Mononuclear cell (primary cell): ENCODE results near the gene HLA-DPA1. TPM values are rescaled to one million over a fixed set of nuclear protein-coding genes. Genes with fewer than 3 reads are reported as not detected.
A peak's percentile ranks its signal among the peaks of the same experiment; 100 is the strongest.
"Not testable (repeated sequence)": the region's sequence is repeated elsewhere in the genome, so short reads cannot be mapped to it uniquely, and the experiment has no call there.

Experiments used
- H3K27me3 ChIP-seq: 2 replicates; pipeline ENCODE4 v1.6.0; 2011; ENCODE audit warnings: low read length, control low read depth; ENCODE audit not compliant: insufficient read depth
- H3K4me1 ChIP-seq: 2 replicates; pipeline ENCODE4 v1.5.1; 2011; ENCODE audit warnings: mild to moderate bottlenecking, low read length, control low read depth; ENCODE audit not compliant: insufficient read depth
- H3K4me3 ChIP-seq: 2 replicates; pipeline ENCODE4 v1.5.1; 2011; ENCODE audit warnings: mild to moderate bottlenecking, low read length, moderate library complexity
- H3K9me3 ChIP-seq: 2 replicates; pipeline ENCODE4 v1.5.1; 2011; ENCODE audit warnings: low read depth, mild to moderate bottlenecking, control low read depth, low read length
- total RNA-seq: library from RNA; depleted of rRNA; stranded (reverse); fragments of >200 nt; gene quantifications from one replicate; pipeline ENCODE4 v1.2.3, GENCODE V29; 2012

Gene HLA-DPA1
- total RNA-seq, 1 donor, result 271 TPM

- H3K27me3 ChIP-seq, result peaks cover 6% of the 10 kb centered on the region
- peaks cover 23% of the 10 kb centered on the region for H3K9me3 ChIP-seq
- H3K4me3 ChIP-seq, result no peak overlapping the region
- H3K4me1 ChIP-seq, result peaks cover 15% of the 10 kb centered on the region
Measured at GRCh38 chr6:33104887-33105286, 31.4 kb upstream of the HLA-DPA1 start.

GRCh38 chr6:33103776-33104175 lies 30.3 kb upstream of the HLA-DPA1 start:
- H3K4me1 ChIP-seq, result peaks cover 15% of the 10 kb centered on the region

GRCh38 chr6:33101121-33101737 lies 27.8 kb upstream of the HLA-DPA1 start:
- not testable (repeated sequence) for H3K4me1 ChIP-seq, H3K4me3 ChIP-seq, H3K27me3 ChIP-seq
- H3K9me3 ChIP-seq, result peaks cover 36% of the 10 kb centered on the region

More at GRCh38 chr6:33103776-33104175, 30.3 kb upstream of the HLA-DPA1 start:
- H3K27me3 ChIP-seq, result no peaks in the 10 kb centered on the region
- peaks cover 25% of the 10 kb centered on the region for H3K9me3 ChIP-seq
- H3K4me3 ChIP-seq, result no peak overlapping the region

GRCh38 chr6:33095681-33096080 lies 22.2 kb upstream of the HLA-DPA1 start:
- Histone ChIP-seq H3K27me3 (peaks cover 5% of the 10 kb centered on the region), H3K9me3 (peaks cover 21% of the 10 kb centered on the region), H3K4me1 (no peaks in the 10 kb centered on the region), H3K4me3 (no peak overlapping the region)

- no peaks in the 10 kb centered on the region for H3K4me1 ChIP-seq
- H3K27me3 ChIP-seq, result peaks cover 5% of the 10 kb centered on the region
- peaks cover 11% of the 10 kb centered on the region for H3K9me3 ChIP-seq
- no peak overlapping the region for H3K4me3 ChIP-seq
Measured at GRCh38 chr6:33093855-33094254, 20.4 kb upstream of the HLA-DPA1 start.

GRCh38 chr6:33092385-33092784 lies 18.9 kb upstream of the HLA-DPA1 start:
- H3K4me1 ChIP-seq, result no peaks in the 10 kb centered on the region
- H3K27me3 ChIP-seq, result peaks cover 1% of the 10 kb centered on the region
- H3K4me3 ChIP-seq, result no peak overlapping the region
- H3K9me3 ChIP-seq, result no peaks in the 10 kb centered on the region

GRCh38 chr6:33091957-33092356 lies 18.5 kb upstream of the HLA-DPA1 start:
- no peaks in the 10 kb centered on the region for H3K9me3 ChIP-seq
- no peaks in the 10 kb centered on the region for H3K27me3 ChIP-seq
- H3K4me3 ChIP-seq, result no peak overlapping the region
- H3K4me1 ChIP-seq, result no peaks in the 10 kb centered on the region

GRCh38 chr6:33088931-33089620 lies 15.6 kb upstream of the HLA-DPA1 start:
- Histone ChIP-seq H3K27me3 (no peaks in the 10 kb centered on the region), H3K4me3 (no peak overlapping the region), H3K9me3 (no peaks in the 10 kb centered on the region), H3K4me1 (no peaks in the 10 kb centered on the region)

- H3K4me1 ChIP-seq, result no peaks in the 10 kb centered on the region
- no peaks in the 10 kb centered on the region for H3K27me3 ChIP-seq
- no peak overlapping the region for H3K4me3 ChIP-seq
- H3K9me3 ChIP-seq, result no peaks in the 10 kb centered on the region
Measured at GRCh38 chr6:33088258-33088930, 14.9 kb upstream of the HLA-DPA1 start.

- H3K4me3 ChIP-seq, result no peak overlapping the region
- H3K27me3 ChIP-seq, result no peaks in the 10 kb centered on the region
- H3K4me1 ChIP-seq, result peaks cover 25% of the 10 kb centered on the region
- no peaks in the 10 kb centered on the region for H3K9me3 ChIP-seq
Measured at GRCh38 chr6:33085627-33086026, 12.2 kb upstream of the HLA-DPA1 start.

- Histone ChIP-seq H3K9me3 (no peaks in the 10 kb centered on the region), H3K4me1 (peaks cover 53% of the 10 kb centered on the region), H3K4me3 (no peak overlapping the region), H3K27me3 (no peaks in the 10 kb centered on the region)
Measured at GRCh38 chr6:33082702-33083101, 9.3 kb upstream of the HLA-DPA1 start.

GRCh38 chr6:33081098-33081824 lies 7.8 kb upstream of the HLA-DPA1 start:
- no peaks in the 10 kb centered on the region for H3K9me3 ChIP-seq
- H3K4me3 ChIP-seq, result peak overlapping the region; percentile 26
- no peaks in the 10 kb centered on the region for H3K27me3 ChIP-seq
- peaks cover 60% of the 10 kb centered on the region for H3K4me1 ChIP-seq

- Histone ChIP-seq H3K4me3 (peak overlapping the region; percentile 26), H3K9me3 (no peaks in the 10 kb centered on the region), H3K27me3 (no peaks in the 10 kb centered on the region), H3K4me1 (peaks cover 63% of the 10 kb centered on the region)
Measured at GRCh38 chr6:33080127-33081089, 7.0 kb upstream of the HLA-DPA1 start.

- H3K4me1 ChIP-seq, result peaks cover 67% of the 10 kb centered on the region
Measured at GRCh38 chr6:33079580-33079979, 6.1 kb upstream of the HLA-DPA1 start.

More at GRCh38 chr6:33079580-33079979, 6.1 kb upstream of the HLA-DPA1 start:
- no peaks in the 10 kb centered on the region for H3K9me3 ChIP-seq
- H3K27me3 ChIP-seq, result no peaks in the 10 kb centered on the region
- H3K4me3 ChIP-seq, result no peak overlapping the region
